A549 (cell line): ENCODE results near the gene MUC5B. TPM values are rescaled to one million over a fixed set of nuclear protein-coding genes. Genes with fewer than 3 reads are reported as not detected.

ENCODE experiments used
- ATAC-seq, 2 experiments: fragments of 200-7000 bp in 1 of 2; fragments of >200 bp in 1 of 2; cut with Nextera tagmentation in 1 of 2; cut with Tn5 transposase in 1 of 2; 3 replicates each; pipeline versions ENCODE4 v1.8.0 to v1.9.1; 2018 to 2020; ENCODE audit warnings: mild to moderate bottlenecking in 1 of 2, moderate library complexity in 1 of 2
- CTCF ChIA-PET: fragments of 300-600 bp; sonication (Branson Sonifier 250); formaldehyde crosslinking; extraction: SDS; loops from one replicate; lab custom pipeline; 2021; ENCODE audit warnings: antibody characterized with exemption, inconsistent platforms; lab: Yijun Ruan, JAX
- POLR2A ChIA-PET: fragments of 350-600 bp; formaldehyde crosslinking; extraction: SDS; loops from one replicate; lab custom pipeline; 2021; ENCODE audit warnings: antibody characterized with exemption, inconsistent platforms; lab: Yijun Ruan, JAX
- DNase-seq, 2 experiments: peaks; one replicate each; pipeline versions ENCODE4 v3.0.0 to v3.0.0-alpha.2; 2011 to 2016; ENCODE audit warnings: low read depth in 1 of 2, low spot score in 1 of 2
- FAIRE-seq: peaks from 2 replicates; lab custom pipeline; 2011; peaks lifted over from hg19 to GRCh38; lab: Jason Lieb, UNC
- H3K27ac ChIP-seq, 2 experiments: fragments of >200 bp; sonication (Bioruptor Twin); formaldehyde crosslinking; 3 replicates each; pipeline ENCODE4 v1.5.1; 2016 to 2017
- H3K4me1 ChIP-seq: fragments of >200 bp; sonication (Bioruptor Twin); formaldehyde crosslinking; 3 replicates; pipeline ENCODE4 v1.6.1; 2016
- H3K4me2 ChIP-seq: fragments of >200 bp; sonication (Bioruptor Twin); formaldehyde crosslinking; 3 replicates; pipeline ENCODE4 v1.6.1; 2016
- H3K4me3 ChIP-seq: fragments of >200 bp; sonication (Bioruptor Twin); formaldehyde crosslinking; 3 replicates; pipeline ENCODE4 v1.5.1; 2016
- H3K9me3 ChIP-seq: fragments of >200 bp; sonication (Bioruptor Twin); formaldehyde crosslinking; 3 replicates; pipeline ENCODE4 v1.6.1; 2016
- BCL3 ChIP-seq: fragments of >200 bp; sonication (Bioruptor Twin); formaldehyde crosslinking; IDR thresholded peaks from 3 replicates; pipeline ENCODE4 v1.6.1; 2016
- BHLHE40 ChIP-seq: IDR thresholded peaks from 2 replicates; pipeline ENCODE4 v1.6.1; 2012; ENCODE audit warnings: low read depth, low read length, inconsistent platforms
- CEBPB ChIP-seq, 2 experiments: fragments of >200 bp in 1 of 2; sonication (Bioruptor Twin) in 1 of 2; formaldehyde crosslinking in 1 of 2; IDR thresholded peaks; 2 replicates each; pipeline ENCODE4 v1.6.1; 2012 to 2016
- CHD2 ChIP-seq: fragments of 150-350 bp; IDR thresholded peaks from 2 replicates; pipeline ENCODE4 v1.6.1; 2014; ENCODE audit warnings: low read length; ENCODE audit not compliant: partially characterized antibody
- CTCF ChIP-seq: fragments of >200 bp; sonication (Bioruptor Twin); formaldehyde crosslinking; IDR thresholded peaks from 3 replicates; pipeline ENCODE4 v1.5.1; 2016
- E2F6 ChIP-seq: IDR thresholded peaks from 2 replicates; pipeline ENCODE4 v1.6.1; 2012; ENCODE audit warnings: low read depth, borderline replicate concordance
- ELK1 ChIP-seq: fragments of 150-350 bp; IDR thresholded peaks from 2 replicates; pipeline ENCODE4 v1.6.1; 2014; ENCODE audit warnings: low read depth, mild to moderate bottlenecking, low read length
- EP300 ChIP-seq, 2 experiments: fragments of >200 bp; sonication (Bioruptor Twin); formaldehyde crosslinking; IDR thresholded peaks; 2 replicates in 1 of 2; 3 replicates in 1 of 2; pipeline ENCODE4 v1.6.1; 2016 to 2017
- FOSB ChIP-seq: fragments of 250-450 bp; sonication (Bioruptor Pico); IDR thresholded peaks from 2 replicates; pipeline ENCODE4 v1.5.0; 2020; ENCODE audit warnings: mild to moderate bottlenecking, moderate library complexity
- GATA3 ChIP-seq: IDR thresholded peaks from 2 replicates; pipeline ENCODE4 v1.6.1; 2012; ENCODE audit warnings: borderline replicate concordance
- HDAC2 ChIP-seq: fragments of 200-600 bp; sonication (generic); IDR thresholded peaks from 2 replicates; pipeline ENCODE4 v1.6.1; 2016
- HEYL ChIP-seq: fragments of 250-450 bp; sonication (Bioruptor Pico); IDR thresholded peaks from 2 replicates; pipeline ENCODE4 v1.8.0; 2021; ENCODE audit warnings: mild to moderate bottlenecking, moderate library complexity
- JUN ChIP-seq, 2 experiments: fragments of >200 bp; sonication (Bioruptor Twin); formaldehyde crosslinking; IDR thresholded peaks; 2 replicates in 1 of 2; 3 replicates in 1 of 2; pipeline ENCODE4 v1.6.1; 2016 to 2017
- JUNB ChIP-seq: fragments of >200 bp; sonication (Bioruptor Twin); formaldehyde crosslinking; IDR thresholded peaks from 2 replicates; pipeline ENCODE4 v1.6.1; 2016
- KDM5A ChIP-seq: fragments of 200-600 bp; sonication (generic); IDR thresholded peaks from 2 replicates; pipeline ENCODE4 v1.6.1; 2016; ENCODE audit warnings: antibody characterized with exemption, mild to moderate bottlenecking
- MAZ ChIP-seq: fragments of 150-350 bp; IDR thresholded peaks from 2 replicates; pipeline ENCODE4 v1.6.1; 2014; ENCODE audit warnings: antibody characterized with exemption, low read depth, low read length, borderline replicate concordance
- POLR2A ChIP-seq: IDR thresholded peaks from 2 replicates; pipeline ENCODE4 v1.6.1; 2012; ENCODE audit warnings: mild to moderate bottlenecking, low read length
- RNF2 ChIP-seq: fragments of 200-600 bp; sonication (generic); IDR thresholded peaks from 2 replicates; pipeline ENCODE4 v1.6.1; 2016; ENCODE audit warnings: low read depth, mild to moderate bottlenecking, antibody characterized with exemption, moderate library complexity, borderline replicate concordance
- ZC3H11A ChIP-seq: fragments of 450-650 bp; IDR thresholded peaks from 2 replicates; pipeline ENCODE4 v1.6.1; 2014; ENCODE audit warnings: antibody characterized with exemption, mild to moderate bottlenecking
- ZFP36 ChIP-seq: fragments of 450-650 bp; IDR thresholded peaks from 2 replicates; pipeline ENCODE4 v1.6.1; 2014; ENCODE audit warnings: borderline replicate concordance; ENCODE audit not compliant: partially characterized antibody
- ZNF302 ChIP-seq: fragments of 250-450 bp; sonication (Bioruptor Pico); IDR thresholded peaks from 2 replicates; pipeline ENCODE4 v1.9.0; 2021; ENCODE audit warnings: inconsistent platforms, mild to moderate bottlenecking, moderate library complexity
- WGBS: methylation state at CpG from one replicate; pipeline ENCODE4 v1.1.6; 2017; ENCODE audit errors: missing lambda C conversion rate; 5-methylcytosine and 5-hydroxymethylcytosine counted together
- polyA plus RNA-seq, 4 experiments: library from polyadenylated mRNA; depleted of rRNA in 3 of 4; stranded (reverse); fragments of >200 nt; fragmentation: RNase III in 1 of 4; extraction: RNeasy Plus Mini Kit Qiagen cat#74134 plus additional on column Dnase treatment in 1 of 4; gene quantifications; 2 replicates in 3 of 4; 3 replicates in 1 of 4; pipeline ENCODE4 v1.2.3, GENCODE V29; 2011 to 2017

The MUC5B gene
- polyA plus RNA-seq, 2 of the 4 experiments (the other 2 are of a cell fraction), result 0.85 to 1.4 TPM

GRCh38 chr11:1204381-1205101 is 18.3 kb upstream of the MUC5B start:
- H3K4me2 ChIP-seq, result no peak overlapping the region

GRCh38 chr11:1205121-1205986 is 17.5 kb upstream of the MUC5B start:
- 72% methylated on average over 33 of the region's 35 CpGs for WGBS
- Histone ChIP-seq H3K9me3 (peaks cover 9% of the 10 kb centered on the region; the same call in 2 of the 3 replicates), H3K27ac (peak overlapping the region in 1 of 2 experiments; percentile 86; a peak in 3 of 6 replicates), H3K4me2 (no peak overlapping the region), H3K4me1 (peaks cover 18% of the 10 kb centered on the region), H3K4me3 (no peak overlapping the region)
- DNase-seq (no peak), FAIRE-seq (no peak), ATAC-seq (no peak)
- POLR2A ChIA-PET, result no interaction called here
- TF ChIP-seq MAZ, result no peak
- no peak for TF ChIP-seq HDAC2
- TF ChIP-seq E2F6, result no peak
- no peak for TF ChIP-seq ZFP36
- TF ChIP-seq GATA3, result no peak
- TF ChIP-seq POLR2A, result no peak
- TF ChIP-seq BHLHE40, result no peak
- CTCF ChIA-PET, result interaction anchor here (0.9 to 5.5 kb wide), 6 partner anchors 31 to 369 kb away, joined by 3 to 34 read pairs (median 6); no protein-coding TSS in a partner anchor

More at GRCh38 chr11:1204381-1205101, 18.3 kb upstream of the MUC5B start:
- ChIA-PET CTCF (interaction anchor here (0.6 to 5.5 kb wide), 10 partner anchors 9 to 370 kb away, joined by 3 to 34 read pairs (median 3); no protein-coding TSS in a partner anchor), POLR2A (no interaction called here)
- DNase-seq (no peak), ATAC-seq (no peak), FAIRE-seq (no peak)
- peaks cover 18% of the 10 kb centered on the region for H3K4me1 ChIP-seq
- no peak overlapping the region for H3K4me3 ChIP-seq
- H3K27ac ChIP-seq, result peak overlapping the region in 1 of 2 experiments; percentile 86; a peak in 3 of 6 replicates
- TF ChIP-seq RNF2, result no peak
- no peak for TF ChIP-seq MAZ
- TF ChIP-seq ZC3H11A, result no peak
- TF ChIP-seq HDAC2, result no peak
- TF ChIP-seq CHD2, result no peak
- peaks cover under 1% of the 10 kb centered on the region; the same call in 1 of the 3 replicates for H3K9me3 ChIP-seq
- 90% methylated on average over 15 of the region's 22 CpGs for WGBS

DNA sequence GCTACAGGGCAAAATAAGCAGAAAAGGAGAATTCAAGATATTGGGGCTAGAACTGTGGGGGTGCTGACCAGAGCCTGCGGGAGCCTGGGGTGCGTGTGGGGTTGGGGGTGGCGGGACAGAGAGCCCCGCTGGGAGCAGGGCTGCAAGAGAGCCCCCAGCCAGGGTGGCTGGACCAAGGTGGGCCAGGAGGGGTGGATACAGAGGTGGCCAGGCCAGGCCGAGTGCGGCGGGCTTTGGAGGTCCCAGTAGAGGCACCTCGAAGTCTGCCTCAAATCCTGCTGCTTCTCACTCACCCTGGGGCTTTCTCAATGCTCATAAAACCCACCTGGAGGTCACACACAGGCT is 16.9 kb upstream of the MUC5B start:
- H3K27ac ChIP-seq, result no peak overlapping the region; a peak in 1 of 6 replicates
- CTCF ChIA-PET, result no interaction called here
- FAIRE-seq (no peak), DNase-seq (no peak), ATAC-seq (no peak)
- H3K4me1 ChIP-seq, result peaks cover 18% of the 10 kb centered on the region
- no peak overlapping the region for H3K4me3 ChIP-seq
- WGBS, result 90% methylated on average over 7 of the region's 8 CpGs
- H3K9me3 ChIP-seq, result peaks cover 13% of the 10 kb centered on the region; the same call in 2 of the 3 replicates
- POLR2A ChIA-PET, result no interaction called here
- no peak overlapping the region for H3K4me2 ChIP-seq
- TF ChIP-seq KDM5A, result no peak
- TF ChIP-seq JUN (IDR thresholded peaks at IDR 0.05), result no peak
- TF ChIP-seq CEBPB (IDR thresholded peaks at IDR 0.05), result no peak

GRCh38 chr11:1206391-1207271 is 16.2 kb upstream of the MUC5B start:
- Histone ChIP-seq H3K27ac (0 out of 6 replicates have a peak overlapping the region, but pooled peaks of 1 of the 2 experiments have one; percentile 17), H3K4me3 (no peak overlapping the region), H3K9me3 (peaks cover 16% of the 10 kb centered on the region; the same call in 2 of the 3 replicates), H3K4me2 (no peak overlapping the region), H3K4me1 (peaks cover 18% of the 10 kb centered on the region)
- DNase-seq, result no peak
- POLR2A ChIA-PET, result no interaction called here
- CTCF ChIA-PET, result interaction anchor here (0.6 to 1.2 kb wide), 3 partner anchors 19 to 189 kb away, joined by 3 read pairs; no protein-coding TSS in a partner anchor
- no peak for ATAC-seq
- no peak for FAIRE-seq
- 87% methylated on average over 31 of the region's 38 CpGs for WGBS
- TF ChIP-seq MAZ (no peak), CTCF (no peak), JUNB (no peak), FOSB (CRISPR knock-in tag) (no peak), ZNF302 (no peak), CHD2 (no peak), HEYL (CRISPR knock-in tag) (no peak), EP300 (IDR thresholded peaks at IDR 0.05) (no peak), ZFP36 (no peak), BCL3 (no peak), ELK1 (no peak), JUN (IDR thresholded peaks at IDR 0.05) (no peak)
